GM23248 (cell line): ENCODE data around the gene HEATR5B.

Experiments used
- EZH2 ChIP-seq: fragments of 200-600 bp; sonication (generic); IDR thresholded peaks from 2 replicates; pipeline ENCODE4 v1.6.1; 2018; ENCODE audit warnings: antibody characterized with exemption, mild to moderate bottlenecking; ENCODE audit not compliant: insufficient read depth, poor library complexity, severe bottlenecking
- EZH2phosphoT487 ChIP-seq: fragments of 200-600 bp; sonication (generic); IDR thresholded peaks from 2 replicates; pipeline ENCODE4 v1.6.1; 2018; ENCODE audit warnings: antibody characterized with exemption, moderate library complexity, mild to moderate bottlenecking, low read depth; ENCODE audit not compliant: insufficient read depth

GRCh38 chr2:37105150-37105549 is 21.0 kb upstream of the HEATR5B start:
- TF ChIP-seq EZH2 (no peak), EZH2phosphoT487 (no peak)
